Epithelial cell of esophagus (primary cell): ENCODE results near the gene BABAM1.

Experiments
- DNase-seq: peaks from one replicate; pipeline ENCODE4 v3.0.0; 2010; ENCODE audit warnings: low read depth
- H3K4me3 ChIP-seq: 2 replicates; pipeline ENCODE4 v1.5.1; 2011; ENCODE audit warnings: mild to moderate bottlenecking, low read length, control low read depth
- CTCF ChIP-seq: IDR thresholded peaks from 2 replicates; pipeline ENCODE4 v1.5.1; 2011; ENCODE audit warnings: low read depth, mild to moderate bottlenecking, low read length, control low read depth, inconsistent platforms; ENCODE audit not compliant: insufficient read depth; ENCODE audit errors: missing control alignments

Gene BABAM1

GRCh38 chr19:17325133-17325532, 57.9 kb downstream of the BABAM1 start:
- no peak overlapping the region for H3K4me3 ChIP-seq
- no peak for TF ChIP-seq CTCF
- DNase-seq = no peak

GRCh38 chr19:17325881-17326594, 58.8 kb downstream of the BABAM1 start:
- peak; percentile 54 for DNase-seq
- no peak overlapping the region for H3K4me3 ChIP-seq
- no peak for TF ChIP-seq CTCF

- TF ChIP-seq CTCF = no peak
- no peak overlapping the region for H3K4me3 ChIP-seq
- peak; percentile 67 for DNase-seq
These were observed 59.3 kb downstream of the BABAM1 start for GRCh38 chr19:17326595-17326966.

- DNase-seq = no peak
- H3K4me3 ChIP-seq = no peak overlapping the region
- TF ChIP-seq CTCF = no peak
These were observed 59.9 kb downstream of the BABAM1 start for GRCh38 chr19:17327068-17327653.

- peak; percentile 71 for TF ChIP-seq CTCF
- DNase-seq = peak; percentile 91
- peak overlapping the region; percentile 39 for H3K4me3 ChIP-seq
These were observed 60.6 kb downstream of the BABAM1 start for GRCh38 chr19:17327654-17328516.
